Endothelial cell of umbilical vein (primary cell): ENCODE measurements around the gene UQCRFS1. TPM values are rescaled to one million over a fixed set of nuclear protein-coding genes. Genes with fewer than 3 reads are reported as not detected.

Experiments
- BruUV-seq: library from RNA; stranded (reverse); fragments of 400-500 nt; replicated peaks from 2 replicates; lab custom pipeline; 2021; lab: Mats Ljungman, UMichigan
- CTCF ChIA-PET: fragments of 300-600, 350-600 bp; sonication (Branson Sonifier 250); formaldehyde crosslinking; loops from one replicate; lab custom pipeline; 2021; ENCODE audit warnings: antibody characterized with exemption, inconsistent platforms; lab: Charles Lee
- POLR2A ChIA-PET: fragments of 300-600, 350-600 bp; sonication (Branson Sonifier 250); formaldehyde crosslinking; loops from one replicate; lab custom pipeline; 2021; ENCODE audit warnings: antibody characterized with exemption, inconsistent platforms; lab: Charles Lee
- DNase-seq: peaks from one replicate; pipeline ENCODE4 v3.0.0-alpha.2; 2011; ENCODE audit warnings: low read depth, low spot score
- FAIRE-seq: peaks from 2 replicates; lab custom pipeline; 2011; peaks lifted over from hg19 to GRCh38; lab: Jason Lieb, UNC
- H2AFZ ChIP-seq: 2 replicates; pipeline ENCODE4 v1.6.0; 2012; ENCODE audit warnings: low read depth, low read length, control low read depth, inconsistent platforms
- H3K27ac ChIP-seq: 2 replicates; pipeline ENCODE4 v1.5.1; 2011; ENCODE audit warnings: low read depth, mild to moderate bottlenecking, control low read depth, low read length, moderate library complexity; ENCODE audit not compliant: insufficient read depth
- H3K27me3 ChIP-seq, 2 experiments: 2 replicates each; pipeline versions ENCODE4 v1.6.0 to v1.6.1; 2011; ENCODE audit warnings: low read length in 2 of 2, mixed read lengths in 1 of 2; ENCODE audit not compliant: control insufficient read depth in 2 of 2, insufficient read depth in 2 of 2
- H3K36me3 ChIP-seq, 2 experiments: 2 replicates in 1 of 2; 3 replicates in 1 of 2; pipeline ENCODE4 v1.5.1; 2011; ENCODE audit warnings: low read length in 2 of 2, mild to moderate bottlenecking in 1 of 2, moderate library complexity in 1 of 2; ENCODE audit not compliant: control insufficient read depth in 2 of 2, insufficient read depth in 2 of 2; ENCODE audit errors: extremely low read depth in 1 of 2
- H3K4me1 ChIP-seq: 3 replicates; pipeline ENCODE4 v1.5.1; 2011; ENCODE audit warnings: mild to moderate bottlenecking, low read length; ENCODE audit not compliant: control insufficient read depth, insufficient read depth; ENCODE audit errors: extremely low read depth
- H3K4me2 ChIP-seq: 2 replicates; pipeline ENCODE4 v1.6.1; 2011; ENCODE audit warnings: low read length, control low read depth, mixed read lengths; ENCODE audit not compliant: insufficient read depth
- H3K4me3 ChIP-seq, 3 experiments: fragments of 200-600 bp in 1 of 3; sonication (generic), shearing (Covaris generic) in 1 of 3; replicated peaks in 1 of 3; 2 replicates each; pipeline ENCODE4 v1.5.1; 2011 to 2016; ENCODE audit warnings: control low read depth in 3 of 3, low read length in 3 of 3, mild to moderate bottlenecking in 2 of 3, inconsistent platforms in 1 of 3, low read depth in 1 of 3, moderate library complexity in 1 of 3; ENCODE audit not compliant: insufficient read depth in 1 of 3
- H3K79me2 ChIP-seq: 2 replicates; pipeline ENCODE4 v1.6.0; 2012; ENCODE audit warnings: low read length, inconsistent platforms; ENCODE audit not compliant: control insufficient read depth, insufficient read depth
- H3K9ac ChIP-seq: replicated peaks from 2 replicates; pipeline ENCODE3; 2011; ENCODE audit warnings: low read length, control low read depth; ENCODE audit not compliant: insufficient read depth; ENCODE audit errors: extremely low read depth
- H3K9me1 ChIP-seq: replicated peaks from 3 replicates; pipeline ENCODE4 v1.6.0; 2011; ENCODE audit warnings: mild to moderate bottlenecking, low read length; ENCODE audit not compliant: control insufficient read depth, insufficient read depth; ENCODE audit errors: extremely low read depth
- H3K9me3 ChIP-seq: replicated peaks from 2 replicates; pipeline ENCODE4 v1.5.1; 2012; ENCODE audit warnings: low read length, inconsistent platforms; ENCODE audit not compliant: control insufficient read depth, insufficient read depth
- H4K20me1 ChIP-seq: replicated peaks from 2 replicates; pipeline ENCODE3; 2011; ENCODE audit warnings: mild to moderate bottlenecking, low read length; ENCODE audit not compliant: control insufficient read depth, insufficient read depth; ENCODE audit errors: extremely low read depth
- CTCF ChIP-seq, 2 donors: IDR thresholded peaks; 1 replicate in 1 of 2; 2 replicates in 1 of 2; pipeline ENCODE4 v1.5.1; 2011; ENCODE audit warnings: low read length in 2 of 2, mild to moderate bottlenecking in 2 of 2, moderate library complexity in 2 of 2, control low read depth in 1 of 2, inconsistent platforms in 1 of 2, low read depth in 1 of 2; ENCODE audit not compliant: insufficient read depth in 1 of 2; ENCODE audit errors: extremely low read depth in 1 of 2
- EZH2 ChIP-seq: IDR thresholded peaks from 2 replicates; pipeline ENCODE4 v1.6.1; 2012; ENCODE audit warnings: borderline replicate concordance, low read depth, mild to moderate bottlenecking, moderate library complexity, low read length, inconsistent platforms; ENCODE audit not compliant: severe bottlenecking
- FOS ChIP-seq: IDR thresholded peaks from 2 replicates; pipeline ENCODE4 v1.6.1; 2011; ENCODE audit warnings: mild to moderate bottlenecking, low read length, moderate library complexity, borderline replicate concordance; ENCODE audit not compliant: insufficient read depth
- GATA2 ChIP-seq: IDR thresholded peaks from 2 replicates; pipeline ENCODE4 v1.7.0; 2011; ENCODE audit warnings: low read depth, mild to moderate bottlenecking, moderate library complexity, mixed read lengths, low read length; ENCODE audit not compliant: insufficient read length, insufficient read depth
- JUN ChIP-seq: IDR thresholded peaks from 2 replicates; pipeline ENCODE4 v1.6.1; 2011; ENCODE audit warnings: borderline replicate concordance, low read depth; ENCODE audit not compliant: insufficient read length, insufficient read depth
- MAX ChIP-seq: IDR thresholded peaks from 2 replicates; pipeline ENCODE4 v1.6.1; 2011; ENCODE audit not compliant: insufficient read depth, insufficient read length
- MYC ChIP-seq: IDR thresholded peaks from one replicate; pipeline ENCODE4 v1.6.1; 2011; ENCODE audit warnings: mild to moderate bottlenecking, low read depth, low read length
- POLR2A ChIP-seq: IDR thresholded peaks from 2 replicates; pipeline ENCODE4 v1.6.1; 2012; ENCODE audit warnings: low read depth, mild to moderate bottlenecking, control low read depth, low read length
- POLR2AphosphoS5 ChIP-seq: IDR thresholded peaks from 2 replicates; pipeline ENCODE4 v1.6.1; 2012; ENCODE audit warnings: low read depth, mild to moderate bottlenecking, control low read depth, low read length, moderate library complexity; ENCODE audit not compliant: insufficient read depth
- dilution Hi-C: fragments of 300-500 bp; cut with MboI; formaldehyde crosslinking; loops from one replicate; pipeline ENCODE4 v1.15.0; 2019; ENCODE audit warnings: low sequenced_read_pairs; ENCODE audit not compliant: extremely low pct_ligation_motif_present
- intact Hi-C: fragments of 100-400 bp; cut with micrococcal nuclease; formaldehyde crosslinking; loops from one replicate; pipeline ENCODE4 v1.10.0; 2022
- polyA plus RNA-seq, 4 experiments: library from polyadenylated mRNA; depleted of rRNA in 3 of 4; stranded (reverse) in 3 of 4; unstranded in 1 of 4; fragments of >200 nt; gene quantifications; 2 replicates each; pipeline versions ENCODE4 v1.2.1 to v1.2.3, GENCODE V29; 2011 to 2012; ENCODE audit warnings: missing spikeins in 1 of 4
- total RNA-seq: library from RNA; stranded (reverse); gene quantifications from 2 replicates; pipeline ENCODE4 v1.2.3, GENCODE V29; 2021

UQCRFS1 gene
- total and polyA plus RNA-seq, 2 donors (not counting 3 experiments of a cell fraction or from before 2014, with no cell fraction given), result 28.2 to 33.8 TPM

- no peaks in the 10 kb centered on the region for H3K9me3 ChIP-seq
- no peaks in the 10 kb centered on the region for H3K36me3 ChIP-seq
- DNase-seq, result no peak
- no TSS peak for BruUV-seq
- H3K9ac ChIP-seq, result no peak overlapping the region
- no peaks in the 10 kb centered on the region for H3K27me3 ChIP-seq
- no peaks in the 10 kb centered on the region for H4K20me1 ChIP-seq
- TF ChIP-seq POLR2AphosphoS5, result no peak
- no peak for TF ChIP-seq MAX
- TF ChIP-seq JUN, result no peak
- no peak for TF ChIP-seq EZH2
- no peak for TF ChIP-seq POLR2A
- TF ChIP-seq GATA2, result no peak
- intact Hi-C loops (no loop called here), dilution Hi-C loops (no loop called here)
- H3K9me1 ChIP-seq, result no peaks in the 10 kb centered on the region
- H3K4me2 ChIP-seq, result no peak overlapping the region
- FAIRE-seq, result no peak
- ChIA-PET POLR2A (no interaction called here), CTCF (no interaction called here)
- no peaks in the 10 kb centered on the region for H3K4me1 ChIP-seq
- no peaks in the 10 kb centered on the region for H3K79me2 ChIP-seq
- H3K27ac ChIP-seq, result no peak overlapping the region
- no peak overlapping the region for H3K4me3 ChIP-seq
- no peak overlapping the region for H2AFZ ChIP-seq
These were observed 35.4 kb upstream of the UQCRFS1 start for GRCh38 chr19:29248332-29248844.

- TF ChIP-seq POLR2A (no peak), EZH2 (no peak), JUN (no peak), MYC (no peak), GATA2 (no peak), MAX (no peak), CTCF (IDR thresholded peaks at IDR 0.05; ENCODE audit: extremely low read depth in 1 of 2, insufficient read depth in 1 of 2, low read depth in 1 of 2, low read length in 2 of 2) (no peak), FOS (no peak)
- H2AFZ ChIP-seq, result no peak overlapping the region
- no peak for DNase-seq
- H3K79me2 ChIP-seq, result no peaks in the 10 kb centered on the region
- dilution Hi-C loops (no loop called here), intact Hi-C loops (no loop called here)
- ChIA-PET CTCF (no interaction called here), POLR2A (no interaction called here)
- no peaks in the 10 kb centered on the region for H3K4me1 ChIP-seq
- no peak overlapping the region for H3K4me3 ChIP-seq
- BruUV-seq, result no TSS peak
- H3K27ac ChIP-seq, result no peak overlapping the region
- H3K4me2 ChIP-seq, result no peak overlapping the region
- no peaks in the 10 kb centered on the region for H3K36me3 ChIP-seq
- H3K27me3 ChIP-seq, result no peaks in the 10 kb centered on the region
- H3K9ac ChIP-seq, result no peak overlapping the region
- FAIRE-seq, result no peak
- H3K9me1 ChIP-seq, result no peaks in the 10 kb centered on the region
- no peaks in the 10 kb centered on the region for H3K9me3 ChIP-seq
- no peaks in the 10 kb centered on the region for H4K20me1 ChIP-seq
These were observed 34.9 kb upstream of the UQCRFS1 start for GRCh38 chr19:29247872-29248271.
